T-helper 1 cell treated with Interleukin-12 subunit alpha and Interleukin-12 subunit beta and Interleukin-4 antibody, amounts not matched to agents 30 μg/mL and 1 μg/mL, for 36 hours (primary cell): ENCODE data around the gene ANKS1B.

ENCODE experiments used
- H3K27ac Mint-ChIP-seq: one replicate; pipeline ENCODE4 v1.8.0; 2021; ENCODE audit warnings: mild to moderate bottlenecking, mixed read lengths
- H3K27me3 Mint-ChIP-seq: one replicate; pipeline ENCODE4 v1.8.0; 2021; ENCODE audit warnings: low read depth, mixed read lengths
- H3K36me3 Mint-ChIP-seq: one replicate; pipeline ENCODE4 v1.8.0; 2021; ENCODE audit warnings: low read depth, mixed read lengths
- H3K4me1 Mint-ChIP-seq: one replicate; pipeline ENCODE4 v1.8.0; 2021; ENCODE audit warnings: low read depth, mixed read lengths
- H3K4me3 Mint-ChIP-seq: one replicate; pipeline ENCODE4 v1.8.0; 2021; ENCODE audit warnings: mild to moderate bottlenecking, moderate library complexity, mixed read lengths
- H3K9me3 Mint-ChIP-seq: one replicate; pipeline ENCODE4 v1.8.0; 2021; ENCODE audit warnings: mixed read lengths

ANKS1B gene

GRCh38 chr12:98741556-98742265 is 1243.0 kb downstream of the ANKS1B start:
- peaks cover 9% of the 10 kb centered on the region for H3K27me3 Mint-ChIP-seq
- H3K4me3 Mint-ChIP-seq = peak overlapping the region; percentile 15
- peak overlapping the region; percentile 83 for H3K27ac Mint-ChIP-seq
- H3K36me3 Mint-ChIP-seq = no peaks in the 10 kb centered on the region
- H3K4me1 Mint-ChIP-seq = peaks cover 25% of the 10 kb centered on the region
- H3K9me3 Mint-ChIP-seq = no peaks in the 10 kb centered on the region

GRCh38 chr12:98741196-98741555 is 1243.6 kb downstream of the ANKS1B start:
- H3K27ac Mint-ChIP-seq = peak overlapping the region; percentile 83
- no peaks in the 10 kb centered on the region for H3K9me3 Mint-ChIP-seq
- H3K36me3 Mint-ChIP-seq = no peaks in the 10 kb centered on the region
- H3K4me3 Mint-ChIP-seq = peak overlapping the region; percentile 29
- H3K4me1 Mint-ChIP-seq = peaks cover 22% of the 10 kb centered on the region
- H3K27me3 Mint-ChIP-seq = peaks cover 4% of the 10 kb centered on the region

- peaks cover 20% of the 10 kb centered on the region for H3K4me1 Mint-ChIP-seq
- peak overlapping the region; percentile 29 for H3K4me3 Mint-ChIP-seq
- H3K27me3 Mint-ChIP-seq = no peaks in the 10 kb centered on the region
- H3K27ac Mint-ChIP-seq = peak overlapping the region; percentile 83
- H3K9me3 Mint-ChIP-seq = no peaks in the 10 kb centered on the region
- peaks cover 1% of the 10 kb centered on the region for H3K36me3 Mint-ChIP-seq
Observed at GRCh38 chr12:98740751-98741150, 1244.0 kb downstream of the ANKS1B start.

- no peak overlapping the region for H3K27ac Mint-ChIP-seq
- H3K27me3 Mint-ChIP-seq = no peaks in the 10 kb centered on the region
- H3K4me1 Mint-ChIP-seq = peaks cover 20% of the 10 kb centered on the region
- H3K4me3 Mint-ChIP-seq = no peak overlapping the region
- H3K9me3 Mint-ChIP-seq = no peaks in the 10 kb centered on the region
- peaks cover 12% of the 10 kb centered on the region for H3K36me3 Mint-ChIP-seq
Observed at GRCh38 chr12:98738539-98738938, 1246.2 kb downstream of the ANKS1B start.

- Mint-ChIP-seq H3K27me3 (no peaks in the 10 kb centered on the region), H3K9me3 (no peaks in the 10 kb centered on the region), H3K36me3 (peaks cover 16% of the 10 kb centered on the region), H3K4me1 (peaks cover 16% of the 10 kb centered on the region), H3K27ac (no peak overlapping the region), H3K4me3 (no peak overlapping the region)
Observed at GRCh38 chr12:98738002-98738401, 1246.7 kb downstream of the ANKS1B start.

- Mint-ChIP-seq H3K27ac (no peak overlapping the region), H3K9me3 (no peaks in the 10 kb centered on the region), H3K27me3 (no peaks in the 10 kb centered on the region), H3K4me1 (peaks cover 15% of the 10 kb centered on the region), H3K4me3 (no peak overlapping the region), H3K36me3 (peaks cover 16% of the 10 kb centered on the region)
Observed at GRCh38 chr12:98737322-98737712, 1247.4 kb downstream of the ANKS1B start.

GRCh38 chr12:98736352-98737321 is 1248.1 kb downstream of the ANKS1B start:
- no peak overlapping the region for H3K4me3 Mint-ChIP-seq
- H3K27ac Mint-ChIP-seq = no peak overlapping the region
- no peaks in the 10 kb centered on the region for H3K9me3 Mint-ChIP-seq
- H3K36me3 Mint-ChIP-seq = peaks cover 21% of the 10 kb centered on the region
- H3K27me3 Mint-ChIP-seq = no peaks in the 10 kb centered on the region
- peaks cover 14% of the 10 kb centered on the region for H3K4me1 Mint-ChIP-seq

- H3K36me3 Mint-ChIP-seq = peaks cover 27% of the 10 kb centered on the region
- H3K4me1 Mint-ChIP-seq = peaks cover 6% of the 10 kb centered on the region
- H3K27ac Mint-ChIP-seq = no peak overlapping the region
- no peaks in the 10 kb centered on the region for H3K9me3 Mint-ChIP-seq
- no peaks in the 10 kb centered on the region for H3K27me3 Mint-ChIP-seq
- no peak overlapping the region for H3K4me3 Mint-ChIP-seq
Observed at GRCh38 chr12:98735821-98736220, 1248.9 kb downstream of the ANKS1B start.

GRCh38 chr12:98733667-98734350 is 1250.9 kb downstream of the ANKS1B start:
- H3K36me3 Mint-ChIP-seq = peaks cover 40% of the 10 kb centered on the region
- no peaks in the 10 kb centered on the region for H3K4me1 Mint-ChIP-seq
- H3K27me3 Mint-ChIP-seq = no peaks in the 10 kb centered on the region
- no peak overlapping the region for H3K4me3 Mint-ChIP-seq
- no peaks in the 10 kb centered on the region for H3K9me3 Mint-ChIP-seq
- H3K27ac Mint-ChIP-seq = no peak overlapping the region

- Mint-ChIP-seq H3K27me3 (no peaks in the 10 kb centered on the region), H3K9me3 (no peaks in the 10 kb centered on the region), H3K27ac (no peak overlapping the region), H3K4me1 (no peaks in the 10 kb centered on the region), H3K4me3 (no peak overlapping the region), H3K36me3 (peaks cover 46% of the 10 kb centered on the region)
Observed at GRCh38 chr12:98730412-98730811, 1254.3 kb downstream of the ANKS1B start.

- Mint-ChIP-seq H3K4me3 (no peak overlapping the region), H3K27me3 (no peaks in the 10 kb centered on the region), H3K36me3 (peaks cover 45% of the 10 kb centered on the region), H3K27ac (no peak overlapping the region), H3K9me3 (no peaks in the 10 kb centered on the region), H3K4me1 (peaks cover 9% of the 10 kb centered on the region)
Observed at GRCh38 chr12:98727196-98727595, 1257.5 kb downstream of the ANKS1B start.

GRCh38 chr12:98725476-98726247 is 1259.1 kb downstream of the ANKS1B start:
- Mint-ChIP-seq H3K27me3 (no peaks in the 10 kb centered on the region), H3K27ac (peak overlapping the region; percentile 1), H3K4me3 (no peak overlapping the region), H3K36me3 (peaks cover 39% of the 10 kb centered on the region), H3K4me1 (peaks cover 9% of the 10 kb centered on the region), H3K9me3 (no peaks in the 10 kb centered on the region)

GRCh38 chr12:98724384-98725155 is 1260.2 kb downstream of the ANKS1B start:
- no peaks in the 10 kb centered on the region for H3K27me3 Mint-ChIP-seq
- peaks cover 9% of the 10 kb centered on the region for H3K4me1 Mint-ChIP-seq
- H3K36me3 Mint-ChIP-seq = peaks cover 35% of the 10 kb centered on the region
- no peak overlapping the region for H3K4me3 Mint-ChIP-seq
- peak overlapping the region; percentile 51 for H3K27ac Mint-ChIP-seq
- no peaks in the 10 kb centered on the region for H3K9me3 Mint-ChIP-seq
